ENCODE data around the gene TMEM212. TPM values are rescaled to one million over a fixed set of nuclear protein-coding genes. Genes with fewer than 3 reads are reported as not detected.

The TMEM212 gene
- total RNA-seq, 1 donor from 2014 or later: not detected

GRCh38 chr3:171838218-171838720 is 4.9 kb upstream of the TMEM212 start:
- no peaks in the 10 kb centered on the region for H3K9me3 Mint-ChIP-seq (ENCODE audit: unreplicated experiment)
- H3K36me3 Mint-ChIP-seq (ENCODE audit: unreplicated experiment): no peaks in the 10 kb centered on the region
- H3K4me1 Mint-ChIP-seq (ENCODE audit: unreplicated experiment): peaks cover 74% of the 10 kb centered on the region
- peak overlapping the region; percentile 64 for H3K4me3 Mint-ChIP-seq (ENCODE audit: unreplicated experiment)
- no peak for DNase-seq (ENCODE audit: extremely low spot score, unreplicated experiment)
- peak overlapping the region; percentile 97 for H3K27ac Mint-ChIP-seq (ENCODE audit: unreplicated experiment)
- TF ChIP-seq CTCF (IDR thresholded peaks at IDR 0.05): peak; percentile 25
- H3K27me3 Mint-ChIP-seq (ENCODE audit: unreplicated experiment): no peaks in the 10 kb centered on the region

- Mint-ChIP-seq H3K4me1 (ENCODE audit: unreplicated experiment) (peaks cover 65% of the 10 kb centered on the region), H3K36me3 (ENCODE audit: unreplicated experiment) (no peaks in the 10 kb centered on the region)
Observed at GRCh38 chr3:171839270-171839669, 3.9 kb upstream of the TMEM212 start.

GRCh38 chr3:171840445-171840810 is 2.7 kb upstream of the TMEM212 start:
- H3K4me3 Mint-ChIP-seq (ENCODE audit: unreplicated experiment): no peak overlapping the region
- H3K4me1 Mint-ChIP-seq (ENCODE audit: unreplicated experiment): peaks cover 66% of the 10 kb centered on the region
- peaks cover 1% of the 10 kb centered on the region for H3K36me3 Mint-ChIP-seq (ENCODE audit: unreplicated experiment)
- TF ChIP-seq CTCF (IDR thresholded peaks at IDR 0.05): no peak
- DNase-seq (ENCODE audit: extremely low spot score, unreplicated experiment): no peak
- no peaks in the 10 kb centered on the region for H3K27me3 Mint-ChIP-seq (ENCODE audit: unreplicated experiment)
- H3K9me3 Mint-ChIP-seq (ENCODE audit: unreplicated experiment): no peaks in the 10 kb centered on the region
- peak overlapping the region; percentile 67 for H3K27ac Mint-ChIP-seq (ENCODE audit: unreplicated experiment)

More at GRCh38 chr3:171839270-171839669, 3.9 kb upstream of the TMEM212 start:
- DNase-seq (ENCODE audit: extremely low spot score, unreplicated experiment): no peak
- no peak overlapping the region for H3K4me3 Mint-ChIP-seq (ENCODE audit: unreplicated experiment)
- TF ChIP-seq CTCF (IDR thresholded peaks at IDR 0.05): no peak
- peak overlapping the region; percentile 97 for H3K27ac Mint-ChIP-seq (ENCODE audit: unreplicated experiment)
- no peaks in the 10 kb centered on the region for H3K9me3 Mint-ChIP-seq (ENCODE audit: unreplicated experiment)
- no peaks in the 10 kb centered on the region for H3K27me3 Mint-ChIP-seq (ENCODE audit: unreplicated experiment)

- H3K9me3 Mint-ChIP-seq (ENCODE audit: unreplicated experiment): peaks cover 2% of the 10 kb centered on the region
- no peak for DNase-seq (ENCODE audit: extremely low spot score, unreplicated experiment)
- peaks cover 1% of the 10 kb centered on the region for H3K36me3 Mint-ChIP-seq (ENCODE audit: unreplicated experiment)
- H3K27ac Mint-ChIP-seq (ENCODE audit: unreplicated experiment): peak overlapping the region; percentile 67
- H3K27me3 Mint-ChIP-seq (ENCODE audit: unreplicated experiment): no peaks in the 10 kb centered on the region
- peaks cover 69% of the 10 kb centered on the region for H3K4me1 Mint-ChIP-seq (ENCODE audit: unreplicated experiment)
- TF ChIP-seq CTCF (IDR thresholded peaks at IDR 0.05): no peak
- no peak overlapping the region for H3K4me3 Mint-ChIP-seq (ENCODE audit: unreplicated experiment)
Observed at GRCh38 chr3:171840811-171841619, 2.1 kb upstream of the TMEM212 start.

GRCh38 chr3:171841620-171842000 is 1.5 kb upstream of the TMEM212 start:
- Mint-ChIP-seq H3K9me3 (ENCODE audit: unreplicated experiment) (peaks cover 4% of the 10 kb centered on the region), H3K27me3 (ENCODE audit: unreplicated experiment) (no peaks in the 10 kb centered on the region), H3K4me3 (ENCODE audit: unreplicated experiment) (no peak overlapping the region), H3K36me3 (ENCODE audit: unreplicated experiment) (peaks cover 1% of the 10 kb centered on the region), H3K4me1 (ENCODE audit: unreplicated experiment) (peaks cover 75% of the 10 kb centered on the region), H3K27ac (ENCODE audit: unreplicated experiment) (peak overlapping the region; percentile 59)
- DNase-seq (ENCODE audit: extremely low spot score, unreplicated experiment): no peak
- no peak for TF ChIP-seq CTCF (IDR thresholded peaks at IDR 0.05)
